Skin of body (tissue), 3 donors: ENCODE results near the gene TCF4. TPM values are rescaled to one million over a fixed set of nuclear protein-coding genes. Genes with fewer than 3 reads are reported as not detected.
A peak's percentile ranks its signal among the peaks of the same experiment; 100 is the strongest.

Source experiments
- DNase-seq: peaks from one replicate; lab custom pipeline; 2025; lab: John Stamatoyannopoulos, UW
- small RNA-seq: library from RNA; depleted of rRNA; stranded (forward); fragments of <200 nt; gene quantifications from one replicate; pipeline ENCODE3, GENCODE V24; 2014; ENCODE audit warnings: low replicate concordance
- total RNA-seq: library from RNA; depleted of rRNA; stranded (reverse); fragments of >200 nt; gene quantifications from one replicate; pipeline ENCODE4 v1.2.3, GENCODE V29; 2014

The TCF4 gene
- total RNA-seq, 1 donor from 2014 or later: 356 TPM

DNA sequence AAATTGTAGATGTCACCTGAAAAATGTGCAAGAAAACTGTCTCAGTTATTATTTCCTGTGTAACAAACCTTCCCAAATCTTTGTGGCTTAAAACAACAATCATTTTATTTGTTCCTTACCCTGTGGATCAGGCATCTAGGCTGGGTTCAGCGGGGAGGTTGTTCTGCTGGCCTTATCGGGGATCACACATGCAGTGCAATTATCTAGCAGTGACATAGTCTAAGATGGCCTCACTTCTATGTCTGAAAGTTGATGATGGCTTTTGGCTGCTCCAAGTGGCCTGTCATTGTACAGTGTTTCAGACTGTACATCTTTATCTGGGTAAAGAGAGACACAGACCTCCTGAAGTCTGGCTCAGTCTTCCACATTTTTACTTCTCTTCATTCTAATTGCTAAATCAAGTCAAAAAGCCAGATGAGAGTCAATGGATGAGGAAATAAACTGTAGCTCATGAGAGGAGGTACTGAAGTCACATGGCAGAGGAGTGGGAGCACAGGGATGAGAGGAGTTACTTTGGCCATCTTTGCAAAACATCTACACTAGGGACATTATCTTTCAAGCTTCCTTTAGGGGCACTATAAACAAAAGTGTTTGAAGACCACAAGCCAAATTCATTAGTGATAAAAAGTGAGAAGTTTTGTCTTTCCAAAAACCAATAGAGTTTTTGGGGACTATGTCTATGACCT is 385.6 kb downstream of the TCF4 start:
- no peak for DNase-seq

- DNase-seq: no peak
Observed at GRCh38 chr18:55199291-55199963, 388.6 kb downstream of the TCF4 start.

DNA sequence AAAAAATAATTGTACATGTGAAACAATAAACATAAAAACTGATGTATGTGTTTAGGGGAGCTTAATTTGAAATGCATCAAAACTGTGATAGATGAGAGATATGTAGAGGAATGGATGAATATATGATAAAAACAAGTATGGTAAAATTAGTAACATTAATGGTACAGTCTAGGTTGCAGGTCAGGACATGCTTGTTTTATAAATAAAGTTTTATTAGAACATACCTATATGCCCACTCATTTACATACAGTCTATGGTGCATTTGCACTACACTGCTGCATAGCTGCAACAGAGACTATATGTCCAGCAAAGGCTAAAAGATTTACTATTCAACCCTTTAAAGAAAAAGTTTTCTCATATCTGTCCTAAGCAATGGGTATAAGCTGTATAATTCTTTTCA is 392.1 kb downstream of the TCF4 start:
- no peak for DNase-seq

DNA sequence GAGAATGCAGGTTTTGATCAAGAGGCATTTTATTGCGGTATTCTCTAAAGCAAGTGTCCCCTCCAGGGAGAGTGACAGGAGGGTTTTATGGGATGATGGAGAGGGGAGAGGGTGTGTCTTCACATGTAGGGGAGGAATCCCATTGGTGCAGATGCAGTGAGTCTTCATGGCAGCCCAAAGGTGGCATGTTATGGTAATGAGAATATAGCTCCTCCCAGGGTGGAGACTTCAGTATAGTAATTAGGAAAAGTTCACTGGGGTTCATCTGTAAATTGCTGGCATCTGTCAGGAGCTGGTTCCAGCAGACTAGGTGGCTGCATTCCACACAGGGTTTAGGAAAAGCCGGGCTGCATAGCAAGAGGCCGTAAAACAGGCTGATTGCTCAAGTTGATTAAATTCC is 398.0 kb downstream of the TCF4 start:
- no peak for DNase-seq

- DNase-seq: no peak
Observed at GRCh38 chr18:55186588-55186987, 401.4 kb downstream of the TCF4 start.

GRCh38 chr18:55185391-55185790 is 402.6 kb downstream of the TCF4 start:
- no peak for DNase-seq

DNA sequence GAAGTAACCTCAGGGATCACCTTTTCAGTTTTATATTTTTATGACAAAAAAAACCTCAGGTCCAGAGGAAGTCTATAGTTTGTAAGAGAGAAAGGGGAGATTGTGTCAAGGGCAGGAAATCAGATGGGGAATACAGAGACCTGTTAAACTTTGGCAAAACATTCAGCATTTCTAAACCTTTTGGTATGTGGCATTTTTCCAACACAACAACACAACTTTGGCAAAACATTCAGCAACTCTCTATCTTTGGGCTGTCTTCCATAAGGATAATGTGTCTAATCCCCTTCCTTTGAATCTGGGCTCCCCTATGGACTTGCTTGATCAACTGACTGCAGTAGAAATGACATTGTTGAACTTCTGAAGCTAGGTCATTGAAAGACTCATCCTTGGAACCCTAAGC is 408.2 kb downstream of the TCF4 start:
- peak; percentile 57 for DNase-seq

DNA sequence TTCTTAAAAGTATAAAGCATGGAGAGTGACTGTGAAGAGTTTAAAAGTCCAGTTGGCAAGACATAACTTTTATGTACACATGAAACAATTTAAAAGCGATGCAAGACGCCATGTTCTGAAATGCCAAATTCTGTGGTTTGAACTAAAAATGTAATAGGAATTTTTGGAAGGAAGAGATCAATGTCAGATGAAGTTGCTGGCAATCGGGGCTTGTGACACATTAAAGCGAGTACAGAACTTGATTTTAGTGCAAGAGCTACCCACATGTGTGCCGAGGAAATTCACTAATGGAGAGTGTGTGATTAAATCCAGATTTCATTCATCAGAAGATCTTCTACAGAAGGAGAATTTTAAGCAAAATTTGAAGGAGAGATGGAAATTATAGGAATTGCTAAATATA is 408.6 kb downstream of the TCF4 start:
- DNase-seq: peak; percentile 92

- DNase-seq: no peak
Observed at GRCh38 chr18:55173291-55173690, 414.7 kb downstream of the TCF4 start.

Small RNA genes within 50 kb of the gene (small RNA-seq; reads per million reads assigned to genes)
- not detected for gene MIR4529
